Measurements from ENCODE around the gene ANKH.
"Not testable (repeated sequence)": the region's sequence is repeated elsewhere in the genome, so short reads cannot be mapped to it uniquely, and the experiment has no call there.

ANKH gene

DNA sequence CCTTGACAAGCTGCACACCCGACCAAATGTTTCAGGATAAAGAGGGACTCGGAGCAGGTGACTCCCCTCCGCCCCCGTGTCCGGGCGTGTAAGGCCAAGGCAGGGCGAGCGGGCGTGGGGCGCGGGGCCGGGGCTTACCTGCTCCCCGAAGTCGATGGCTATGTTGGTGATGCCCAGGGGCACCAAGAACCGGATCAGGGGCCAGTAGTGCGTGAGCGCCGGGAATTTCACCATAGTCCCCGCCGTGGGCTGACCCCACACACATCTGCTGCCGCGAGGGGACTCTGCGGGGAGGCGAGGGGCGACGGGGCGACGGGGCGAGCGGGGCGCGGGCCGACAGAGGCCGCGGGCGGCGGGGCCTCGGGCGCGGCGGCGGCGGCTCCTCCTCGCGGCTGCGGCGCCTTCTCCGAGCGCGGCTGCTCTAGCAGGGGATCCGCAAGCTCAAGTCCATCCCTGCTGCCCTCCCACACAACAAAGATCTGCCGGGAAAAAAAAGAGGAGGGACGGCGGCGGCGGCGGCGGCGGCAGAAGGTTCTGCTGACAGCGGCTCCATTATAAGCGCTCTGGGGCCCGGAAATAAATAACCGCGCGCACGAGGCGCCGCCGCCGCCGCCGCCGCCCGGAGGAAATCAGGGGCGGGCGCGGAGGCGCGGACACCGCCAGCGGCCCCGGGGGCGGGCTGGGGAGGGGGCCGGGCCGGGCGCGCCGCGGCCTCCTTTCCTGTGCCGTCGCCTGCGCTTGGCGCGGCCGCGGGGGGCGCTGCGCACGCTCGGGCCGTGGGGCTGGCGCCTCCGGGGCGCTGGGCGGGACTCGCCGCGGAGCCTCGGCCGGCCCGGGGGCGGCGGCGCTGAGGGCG lies at the start of gene ANKH:
TSS of gene ANKH (minus strand) at position 565 of the 856 bp plus-strand sequence. CDS start at position 234, 331 bp downstream.
- peak; percentile 70 for DNase-seq

GRCh38 chr5:14920121-14920520 lies 48.5 kb upstream of the ANKH start:
- DNase-seq = no peak

- not testable (repeated sequence) for DNase-seq
These were observed 47.5 kb upstream of the ANKH start for GRCh38 chr5:14919106-14919505.

DNA sequence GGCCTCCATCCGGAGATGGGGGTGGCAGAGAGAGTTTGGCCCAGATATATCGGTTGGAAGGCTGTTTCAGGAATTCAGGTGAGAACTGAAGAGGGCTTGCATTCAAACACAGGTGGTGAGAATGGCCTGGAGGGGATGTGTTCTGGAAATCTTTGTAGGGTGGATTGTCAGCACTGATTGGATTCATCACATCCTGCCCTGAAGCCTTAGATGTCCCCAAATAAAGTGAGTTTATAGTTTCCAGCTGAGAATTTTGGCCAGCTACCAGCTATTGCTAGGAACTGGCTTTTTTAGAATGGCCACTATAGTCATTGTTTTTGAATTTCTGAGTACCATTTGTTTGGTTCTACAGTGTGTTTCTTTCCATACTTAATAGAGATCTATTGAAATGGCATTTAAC lies 46.1 kb upstream of the ANKH start:
- DNase-seq = peak; percentile 66

- DNase-seq = peak; percentile 42
These were observed 43.8 kb upstream of the ANKH start for GRCh38 chr5:14915291-14915952.

- DNase-seq = peak; percentile 85
These were observed 43.2 kb upstream of the ANKH start for GRCh38 chr5:14914623-14915260.

- DNase-seq = no peak
These were observed 42.6 kb upstream of the ANKH start for GRCh38 chr5:14914193-14914592.

DNA sequence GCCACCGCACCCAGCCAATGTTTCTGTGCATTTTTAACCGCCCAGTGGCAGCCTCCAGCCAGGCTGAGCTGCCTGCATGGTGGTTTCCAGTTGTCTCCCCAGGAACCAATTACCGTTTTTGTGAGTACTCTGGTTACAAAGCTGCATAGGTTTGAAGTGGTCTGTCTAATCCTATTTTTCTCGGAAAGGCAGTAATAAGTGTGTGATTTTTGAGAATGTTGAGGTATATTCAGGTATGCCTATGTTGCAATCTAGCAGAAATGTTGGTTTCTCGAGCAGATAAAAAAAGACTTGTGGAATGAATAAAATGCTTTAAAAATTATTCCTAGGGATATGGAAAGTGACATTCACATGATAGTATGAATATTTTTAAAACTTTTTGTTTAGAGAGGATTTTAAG lies 41.5 kb upstream of the ANKH start:
- DNase-seq = peak; percentile 89

GRCh38 chr5:14912206-14912605 lies 40.6 kb upstream of the ANKH start:
- no peak for DNase-seq

DNA sequence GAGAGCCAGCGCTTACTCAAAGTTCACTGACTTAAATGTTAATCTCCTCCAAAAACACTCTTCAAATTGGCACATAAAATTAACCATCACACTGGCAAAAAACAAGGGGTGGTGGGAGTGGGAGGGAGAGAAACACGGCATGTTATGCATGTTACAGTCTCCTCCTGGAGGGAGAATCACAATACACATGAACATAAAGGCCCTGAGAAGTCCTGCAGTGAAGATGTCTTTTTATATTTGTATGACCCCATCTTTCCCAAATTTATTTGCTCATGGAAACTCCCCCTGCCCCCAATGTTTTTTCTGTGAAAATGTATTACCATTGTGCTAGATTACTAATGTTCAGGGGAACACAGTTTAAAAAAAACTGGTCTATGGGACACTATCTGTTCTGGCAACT lies 37.8 kb upstream of the ANKH start:
- DNase-seq = no peak

DNA sequence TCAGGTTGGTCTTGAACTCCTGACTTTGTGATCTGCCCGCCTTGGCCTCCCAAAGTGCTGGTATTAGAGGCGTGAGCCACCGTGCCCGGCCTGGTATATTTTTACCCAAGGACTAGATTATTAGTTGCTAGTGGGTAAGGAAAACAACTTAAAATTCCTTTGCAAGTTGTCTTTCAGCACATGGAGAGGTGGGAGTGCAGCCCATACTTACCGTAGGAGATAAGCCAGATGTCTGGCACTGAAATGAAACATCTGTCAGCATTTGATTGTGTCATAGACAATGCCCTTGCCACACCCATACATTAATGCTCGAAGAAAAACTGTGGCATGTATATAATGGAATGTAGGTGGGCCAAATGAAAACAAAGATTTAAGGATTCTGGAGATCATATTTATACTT lies 36.6 kb upstream of the ANKH start:
- peak; percentile 69 for DNase-seq

DNA sequence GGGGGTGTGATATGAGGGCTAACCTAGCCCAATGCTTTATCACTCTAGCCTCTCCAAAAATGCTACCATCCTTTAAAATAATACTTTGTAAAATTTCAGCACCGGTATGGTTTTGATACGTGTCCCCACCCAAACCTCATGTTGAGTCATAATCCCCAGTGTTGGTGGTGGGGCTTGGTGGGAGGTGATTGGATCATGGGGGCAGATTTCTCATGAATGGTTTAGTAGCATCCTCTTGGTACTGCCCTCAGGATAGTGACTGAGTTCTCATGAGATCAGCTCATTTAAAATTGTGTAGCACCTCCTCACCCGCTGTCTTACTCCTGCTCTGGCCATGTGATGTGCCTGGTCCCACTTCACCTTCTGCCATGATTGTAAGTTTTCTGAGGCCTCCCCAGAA lies 35.0 kb upstream of the ANKH start:
- no peak for DNase-seq

- no peak for DNase-seq
These were observed 31.4 kb upstream of the ANKH start for GRCh38 chr5:14902826-14903560.

DNA sequence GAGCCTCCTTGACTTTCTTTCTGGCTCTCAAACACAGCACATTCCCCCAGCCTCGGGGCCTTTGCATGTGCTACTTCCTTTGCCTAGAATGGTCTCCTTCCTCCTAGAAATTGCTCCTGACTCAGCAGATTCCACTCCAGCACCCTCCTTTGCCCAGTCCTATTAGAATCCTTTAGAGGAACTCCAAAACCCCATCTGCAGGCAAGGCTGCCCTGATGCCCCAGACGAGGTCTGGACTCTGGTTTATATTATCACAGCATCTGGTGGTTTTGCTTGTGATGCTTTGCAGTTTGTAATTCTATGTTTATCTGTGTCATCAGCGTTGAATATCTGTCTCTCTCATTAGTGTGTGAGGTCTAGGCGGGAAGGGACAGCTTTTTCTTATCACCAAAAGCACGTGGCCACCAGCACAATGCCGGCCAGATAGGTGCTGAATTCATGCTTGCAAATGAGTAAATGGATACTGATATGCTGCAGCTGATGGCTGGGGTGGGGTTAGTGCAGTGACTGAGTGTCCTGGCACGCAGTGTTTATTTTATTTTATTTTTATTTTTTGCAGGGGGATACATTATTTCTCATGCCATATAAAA lies 30.0 kb upstream of the ANKH start:
- DNase-seq = peak; percentile 36

DNA sequence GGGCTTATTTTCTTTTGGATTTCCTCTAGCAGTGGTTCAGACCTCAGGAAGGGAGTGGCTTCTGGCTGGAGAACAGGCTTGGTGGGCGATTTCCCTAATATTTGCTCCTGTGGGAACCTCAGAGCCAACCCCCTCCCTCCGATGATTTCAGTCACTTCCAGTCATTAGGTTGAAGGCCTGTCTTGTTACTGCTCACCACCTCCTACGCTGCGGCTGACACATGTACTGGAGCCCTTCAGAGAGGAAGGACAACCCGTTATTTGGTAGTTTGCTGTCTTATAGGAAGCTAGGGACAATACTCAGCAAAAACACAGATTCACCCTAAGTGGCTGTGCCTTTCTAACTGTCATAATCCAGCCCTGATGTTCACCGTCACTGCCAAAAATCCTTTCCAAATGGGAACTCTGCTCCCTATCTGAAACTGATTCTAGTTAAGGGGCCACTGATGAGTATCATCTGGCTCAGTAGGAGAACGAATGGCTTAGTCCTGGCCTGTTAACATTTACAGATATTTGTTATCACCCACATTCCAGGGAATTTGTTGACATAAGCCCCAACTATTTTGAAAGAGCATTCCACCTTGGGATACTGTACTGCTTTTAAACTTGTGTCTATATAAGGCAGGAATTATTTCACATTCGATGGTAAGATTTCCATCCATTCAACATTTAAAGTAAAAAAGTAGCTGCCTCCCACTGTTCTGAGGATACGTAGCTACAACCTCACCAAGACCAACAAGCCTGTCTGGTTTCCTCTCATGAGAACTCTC lies 29.3 kb upstream of the ANKH start:
- peak; percentile 86 for DNase-seq

DNA sequence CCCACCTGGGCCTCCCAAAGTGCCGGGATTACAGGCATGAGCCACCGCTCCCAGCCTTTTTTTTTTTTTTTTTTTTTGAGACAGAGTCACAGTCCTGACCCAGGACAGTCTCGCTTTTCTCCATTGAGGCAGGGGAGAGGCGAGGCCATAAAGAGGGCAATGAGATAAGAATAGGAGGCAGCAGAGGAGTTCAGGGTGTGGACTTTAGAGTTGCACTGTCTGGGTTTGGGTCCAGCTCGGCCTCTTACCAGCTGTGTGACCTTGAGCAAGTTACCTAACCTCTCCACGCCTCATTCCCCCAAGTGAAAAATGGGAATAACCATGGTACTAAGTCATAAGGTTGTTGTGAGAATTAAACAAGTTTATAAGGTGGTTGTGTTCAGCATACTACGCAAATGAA lies 24.6 kb upstream of the ANKH start:
- no peak for DNase-seq

- DNase-seq = no peak
These were observed 23.7 kb upstream of the ANKH start for GRCh38 chr5:14895301-14895700.

- no peak for DNase-seq
These were observed 23.2 kb upstream of the ANKH start for GRCh38 chr5:14894748-14895147.

GRCh38 chr5:14893381-14893780 lies 21.8 kb upstream of the ANKH start:
- no peak for DNase-seq

DNA sequence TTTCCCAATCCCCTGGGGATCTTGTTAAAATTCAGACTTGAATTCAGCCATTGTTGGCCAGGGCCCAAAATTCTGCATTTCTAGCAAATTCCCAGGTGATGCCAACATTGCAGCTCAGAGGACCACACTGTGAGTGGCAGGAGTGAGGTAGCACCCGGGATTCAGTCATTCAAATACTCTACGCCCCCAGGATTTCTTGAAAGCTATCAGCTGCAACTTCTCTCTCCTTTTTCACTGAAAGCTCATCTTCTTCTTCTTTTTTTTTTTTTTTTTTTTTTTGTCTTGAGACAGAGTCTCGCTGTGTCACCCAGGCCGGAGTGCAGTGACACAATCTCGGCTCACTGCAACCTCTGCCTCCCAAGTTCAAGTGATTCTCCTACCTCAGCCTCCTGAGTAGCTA lies 19.3 kb upstream of the ANKH start:
- no peak for DNase-seq

GRCh38 chr5:14884062-14884612 lies 12.6 kb upstream of the ANKH start:
- no peak for DNase-seq
